GM19452 (cell line): ENCODE measurements around the gene CLOCK.

Experiments used
- ATAC-seq: cut with Tn5 transposase; IDR thresholded peaks from one replicate; pipeline ENCODE4 v1.9.1; 2021; ENCODE audit not compliant: unreplicated experiment

Gene CLOCK

GRCh38 chr4:55431710-55432336 is 114.9 kb downstream of the CLOCK start:
- ATAC-seq = no peak

- no peak for ATAC-seq
Measured at GRCh38 chr4:55424791-55425190, 121.9 kb downstream of the CLOCK start.

GRCh38 chr4:55416176-55416575 is 130.5 kb downstream of the CLOCK start:
- ATAC-seq = no peak

- no peak for ATAC-seq
Measured at GRCh38 chr4:55411621-55412020, 135.1 kb downstream of the CLOCK start.

- no peak for ATAC-seq
Measured at GRCh38 chr4:55410431-55410830, 136.3 kb downstream of the CLOCK start.

- peak; percentile 76 for ATAC-seq
Measured at GRCh38 chr4:55409468-55410171, 137.1 kb downstream of the CLOCK start.

GRCh38 chr4:55407764-55408163 is 138.9 kb downstream of the CLOCK start:
- no peak for ATAC-seq

- ATAC-seq = no peak
Measured at GRCh38 chr4:55407119-55407518, 139.6 kb downstream of the CLOCK start.

- no peak for ATAC-seq
Measured at GRCh38 chr4:55406545-55406944, 140.2 kb downstream of the CLOCK start.

- no peak for ATAC-seq
Measured at GRCh38 chr4:55405073-55405472, 141.6 kb downstream of the CLOCK start.

- ATAC-seq = no peak
Measured at GRCh38 chr4:55399581-55399980, 147.1 kb downstream of the CLOCK start.

GRCh38 chr4:55398966-55399365 is 147.7 kb downstream of the CLOCK start:
- no peak for ATAC-seq

GRCh38 chr4:55398461-55398860 is 148.2 kb downstream of the CLOCK start:
- no peak for ATAC-seq

GRCh38 chr4:55397520-55398321 is 149.0 kb downstream of the CLOCK start:
- ATAC-seq = no peak

- ATAC-seq = no peak
Measured at GRCh38 chr4:55397126-55397436, 149.6 kb downstream of the CLOCK start.

GRCh38 chr4:55396308-55397125 is 150.2 kb downstream of the CLOCK start:
- ATAC-seq = peak; percentile 19

- ATAC-seq = peak; percentile 94
Measured at GRCh38 chr4:55395529-55396307, 151.0 kb downstream of the CLOCK start, which contains the start of gene TMEM165. Gene TMEM165 (plus strand): TSS chr4:55395957. CDS start chr4:55396190, 233 bp downstream.

- ATAC-seq = peak; percentile 2
Measured at GRCh38 chr4:55395218-55395528, 151.5 kb downstream of the CLOCK start.

GRCh38 chr4:55393461-55394320 is 153.0 kb downstream of the CLOCK start:
- ATAC-seq = no peak

- no peak for ATAC-seq
Measured at GRCh38 chr4:55386840-55387239, 159.9 kb downstream of the CLOCK start.
